ENCODE results near the gene FNBP1L.

The FNBP1L gene

DNA sequence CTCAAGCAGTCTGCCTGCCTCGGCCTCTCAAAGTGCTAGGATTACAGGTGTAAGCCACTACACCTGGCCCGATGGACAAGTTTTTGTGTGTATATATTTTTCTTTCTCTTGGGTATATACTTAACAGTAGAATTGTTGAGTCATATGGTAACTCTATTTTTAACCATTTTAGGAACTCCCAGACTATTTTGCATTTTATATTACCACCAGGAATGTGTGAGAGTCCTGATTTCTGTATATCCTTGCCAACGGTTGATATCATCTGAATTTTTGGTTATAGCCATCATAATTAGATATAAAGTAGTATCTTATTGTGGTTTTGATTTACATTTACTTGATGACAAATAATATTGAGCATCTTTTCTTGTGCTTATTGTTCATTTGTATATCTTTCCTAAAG lies 20.7 kb downstream of the FNBP1L start:
- TF ChIP-seq FOXP2 (optimal IDR thresholded peaks at IDR 0.05; ENCODE audit: borderline replicate concordance, extremely low read depth, extremely low read length, insufficient read depth): no peak
- no peak for TF ChIP-seq POLR2AphosphoS5 (IDR thresholded peaks at IDR 0.05; ENCODE audit: low read depth, low read length)
- TF ChIP-seq SIN3A (IDR thresholded peaks at IDR 0.05; ENCODE audit: borderline replicate concordance, insufficient read depth, low read length): no peak

DNA sequence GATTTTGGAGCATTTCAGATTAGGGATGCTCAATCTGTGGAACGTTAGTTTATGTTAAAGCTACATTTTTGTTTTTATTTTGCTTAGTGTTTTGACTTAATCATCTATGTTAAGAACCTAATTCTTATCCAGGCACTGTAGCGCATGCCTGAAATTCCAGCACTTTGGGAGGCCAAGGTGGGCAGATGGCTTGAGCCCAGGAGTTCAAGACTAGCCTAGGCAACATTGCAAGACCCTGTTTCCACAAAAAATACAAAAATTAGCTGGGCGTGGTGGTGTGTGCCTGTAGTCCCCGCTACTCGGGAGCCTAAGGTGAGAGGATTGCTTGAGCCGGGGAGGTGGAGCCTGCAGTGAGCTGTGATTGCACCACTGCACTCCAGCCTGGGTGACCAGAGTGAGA lies 23.4 kb downstream of the FNBP1L start:
- TF ChIP-seq, protein P1, sequence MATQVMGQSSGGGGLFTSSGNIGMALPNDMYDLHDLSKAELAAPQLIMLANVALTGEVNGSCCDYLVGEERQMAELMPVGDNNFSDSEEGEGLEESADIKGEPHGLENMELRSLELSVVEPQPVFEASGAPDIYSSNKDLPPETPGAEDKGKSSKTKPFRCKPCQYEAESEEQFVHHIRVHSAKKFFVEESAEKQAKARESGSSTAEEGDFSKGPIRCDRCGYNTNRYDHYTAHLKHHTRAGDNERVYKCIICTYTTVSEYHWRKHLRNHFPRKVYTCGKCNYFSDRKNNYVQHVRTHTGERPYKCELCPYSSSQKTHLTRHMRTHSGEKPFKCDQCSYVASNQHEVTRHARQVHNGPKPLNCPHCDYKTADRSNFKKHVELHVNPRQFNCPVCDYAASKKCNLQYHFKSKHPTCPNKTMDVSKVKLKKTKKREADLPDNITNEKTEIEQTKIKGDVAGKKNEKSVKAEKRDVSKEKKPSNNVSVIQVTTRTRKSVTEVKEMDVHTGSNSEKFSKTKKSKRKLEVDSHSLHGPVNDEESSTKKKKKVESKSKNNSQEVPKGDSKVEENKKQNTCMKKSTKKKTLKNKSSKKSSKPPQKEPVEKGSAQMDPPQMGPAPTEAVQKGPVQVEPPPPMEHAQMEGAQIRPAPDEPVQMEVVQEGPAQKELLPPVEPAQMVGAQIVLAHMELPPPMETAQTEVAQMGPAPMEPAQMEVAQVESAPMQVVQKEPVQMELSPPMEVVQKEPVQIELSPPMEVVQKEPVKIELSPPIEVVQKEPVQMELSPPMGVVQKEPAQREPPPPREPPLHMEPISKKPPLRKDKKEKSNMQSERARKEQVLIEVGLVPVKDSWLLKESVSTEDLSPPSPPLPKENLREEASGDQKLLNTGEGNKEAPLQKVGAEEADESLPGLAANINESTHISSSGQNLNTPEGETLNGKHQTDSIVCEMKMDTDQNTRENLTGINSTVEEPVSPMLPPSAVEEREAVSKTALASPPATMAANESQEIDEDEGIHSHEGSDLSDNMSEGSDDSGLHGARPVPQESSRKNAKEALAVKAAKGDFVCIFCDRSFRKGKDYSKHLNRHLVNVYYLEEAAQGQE (IDR thresholded peaks at IDR 0.05; ENCODE audit: insufficient read depth in 1 of 2, low read depth in 2 of 2, low read length in 2 of 2): no peak

DNA sequence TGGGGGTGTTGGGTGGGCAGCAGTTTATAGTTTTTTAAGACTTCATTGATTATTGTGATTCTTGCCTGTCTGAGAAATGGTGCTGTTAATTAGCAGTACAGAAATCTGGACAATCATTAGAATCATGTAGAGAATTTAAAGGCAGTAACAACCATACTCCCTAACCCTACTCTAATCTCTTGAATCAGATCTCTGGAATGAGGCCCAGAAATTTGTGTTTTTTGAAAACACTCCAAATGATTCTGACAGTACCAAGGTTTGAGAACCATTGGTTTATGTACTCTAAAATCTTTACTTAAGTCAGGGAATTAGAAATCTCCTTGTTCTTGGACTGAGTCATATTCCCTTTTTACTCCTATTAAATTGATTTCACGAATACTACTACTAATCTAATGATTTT lies 24.0 kb downstream of the FNBP1L start:
- TF ChIP-seq SIN3A (IDR thresholded peaks at IDR 0.05; ENCODE audit: borderline replicate concordance, insufficient read depth, low read length): no peak
- no peak for TF ChIP-seq FOXP2 (optimal IDR thresholded peaks at IDR 0.05; ENCODE audit: borderline replicate concordance, extremely low read depth, extremely low read length, insufficient read depth)
- no peak for TF ChIP-seq POLR2AphosphoS5 (IDR thresholded peaks at IDR 0.05; ENCODE audit: low read depth, low read length)
- TF ChIP-seq, protein P1 (IDR thresholded peaks at IDR 0.05; ENCODE audit: insufficient read depth in 1 of 2, low read depth in 2 of 2, low read length in 2 of 2): no peak
- TF ChIP-seq TAF1 (IDR thresholded peaks at IDR 0.05; ENCODE audit: borderline replicate concordance, insufficient read depth, low read length): no peak

DNA sequence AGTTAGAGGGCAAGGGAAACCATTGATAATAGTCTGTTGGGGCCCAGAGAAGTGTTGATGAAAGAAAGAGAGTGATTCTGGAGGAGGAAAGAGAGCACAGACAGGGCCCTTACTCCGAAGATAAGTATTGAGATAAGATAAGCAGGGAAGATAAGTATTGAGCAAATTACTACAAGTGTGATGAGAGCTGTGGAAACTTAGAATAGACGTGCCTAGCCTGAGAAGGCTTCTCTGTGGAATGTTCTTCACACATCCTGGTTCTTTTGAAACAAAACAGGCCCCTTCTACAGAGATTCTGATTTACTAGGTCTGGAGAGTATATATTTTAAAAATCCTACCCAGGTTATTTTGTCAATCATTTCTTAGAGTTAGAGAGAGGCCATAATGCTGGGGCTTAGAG lies 26.4 kb downstream of the FNBP1L start:
- TF ChIP-seq POLR2AphosphoS5 (IDR thresholded peaks at IDR 0.05; ENCODE audit: low read depth, low read length) (no peak), FOXP2 (optimal IDR thresholded peaks at IDR 0.05; ENCODE audit: borderline replicate concordance, extremely low read depth, extremely low read length, insufficient read depth) (no peak), TAF1 (IDR thresholded peaks at IDR 0.05; ENCODE audit: borderline replicate concordance, insufficient read depth, low read length) (no peak), SIN3A (IDR thresholded peaks at IDR 0.05; ENCODE audit: borderline replicate concordance, insufficient read depth, low read length) (no peak)
- TF ChIP-seq, protein P1 (IDR thresholded peaks at IDR 0.05; ENCODE audit: insufficient read depth in 1 of 2, low read depth in 2 of 2, low read length in 2 of 2): no peak

DNA sequence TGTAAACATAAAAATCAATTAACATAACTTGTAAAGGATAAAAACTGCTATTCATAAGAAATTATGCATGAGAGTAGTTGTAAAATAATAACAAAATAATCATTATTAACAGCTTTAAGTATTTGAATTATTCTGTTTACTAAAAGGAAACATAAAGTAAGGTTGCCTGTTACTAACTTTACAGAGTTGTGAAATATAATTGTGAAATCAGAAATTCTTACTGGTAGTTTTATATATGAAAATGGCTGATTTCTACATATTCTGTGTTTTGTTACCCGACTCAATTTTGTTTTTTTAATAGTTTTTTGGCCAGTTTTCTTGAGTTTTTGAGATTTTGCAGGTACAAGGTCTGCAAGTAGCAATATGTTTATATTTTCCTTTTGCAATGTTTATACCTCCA lies 27.8 kb downstream of the FNBP1L start:
- no peak for TF ChIP-seq TAF1 (IDR thresholded peaks at IDR 0.05; ENCODE audit: borderline replicate concordance, insufficient read depth, low read length)

DNA sequence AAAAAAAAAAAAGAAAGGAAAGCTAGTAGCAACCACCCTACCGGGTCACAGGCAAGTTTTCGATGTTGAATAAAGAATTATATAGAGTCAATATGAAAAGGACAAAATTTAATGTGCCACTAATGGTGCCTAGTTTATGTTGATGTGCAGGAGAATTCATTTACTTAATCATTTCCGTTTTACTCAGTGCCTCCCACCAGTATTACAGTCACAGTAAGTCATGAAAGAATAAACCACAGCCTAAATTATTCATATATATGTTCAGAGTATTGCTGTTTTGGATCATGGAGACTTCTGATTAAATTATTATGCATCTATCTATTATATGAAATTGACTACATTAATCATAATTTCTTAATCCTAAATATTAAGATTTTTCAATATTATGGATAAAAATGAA lies 35.3 kb downstream of the FNBP1L start:
- TF ChIP-seq POLR2AphosphoS5 (IDR thresholded peaks at IDR 0.05; ENCODE audit: low read depth, low read length) (no peak), TAF1 (IDR thresholded peaks at IDR 0.05; ENCODE audit: borderline replicate concordance, insufficient read depth, low read length) (no peak), FOXP2 (optimal IDR thresholded peaks at IDR 0.05; ENCODE audit: borderline replicate concordance, extremely low read depth, extremely low read length, insufficient read depth) (no peak), SIN3A (IDR thresholded peaks at IDR 0.05; ENCODE audit: borderline replicate concordance, insufficient read depth, low read length) (no peak)
- TF ChIP-seq, protein P1 (IDR thresholded peaks at IDR 0.05; ENCODE audit: insufficient read depth in 1 of 2, low read depth in 2 of 2, low read length in 2 of 2): no peak
